Measurements from ENCODE around the gene IL26.
"Not testable (repeated sequence)": the region's sequence is repeated elsewhere in the genome, so short reads cannot be mapped to it uniquely, and the experiment has no call there.

Gene IL26

GRCh38 chr12:68190301-68190700, 35.3 kb downstream of the IL26 start:
- DNase-seq = no peak

DNA sequence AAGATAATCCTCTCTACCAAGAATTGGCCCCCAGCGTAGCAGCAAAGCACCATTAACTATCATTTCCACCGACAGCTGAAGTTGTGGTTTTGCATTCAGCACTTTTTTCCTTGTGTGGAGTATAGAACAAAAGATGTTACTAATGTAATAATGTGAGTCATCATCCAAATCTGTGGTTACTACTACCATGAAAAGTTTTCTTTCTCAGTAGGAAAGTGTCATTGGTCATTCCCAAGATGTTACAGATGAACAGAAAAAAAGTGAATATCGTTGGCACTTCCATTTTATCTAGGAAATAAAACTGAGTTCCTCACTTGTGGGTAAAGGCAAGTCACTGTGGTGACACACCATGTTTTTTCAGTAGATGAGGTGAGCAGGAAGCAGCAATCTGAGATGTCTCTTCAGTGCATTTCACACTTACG, 35.8 kb downstream of the IL26 start:
- peak; percentile 44 to 55 for DNase-seq

DNA sequence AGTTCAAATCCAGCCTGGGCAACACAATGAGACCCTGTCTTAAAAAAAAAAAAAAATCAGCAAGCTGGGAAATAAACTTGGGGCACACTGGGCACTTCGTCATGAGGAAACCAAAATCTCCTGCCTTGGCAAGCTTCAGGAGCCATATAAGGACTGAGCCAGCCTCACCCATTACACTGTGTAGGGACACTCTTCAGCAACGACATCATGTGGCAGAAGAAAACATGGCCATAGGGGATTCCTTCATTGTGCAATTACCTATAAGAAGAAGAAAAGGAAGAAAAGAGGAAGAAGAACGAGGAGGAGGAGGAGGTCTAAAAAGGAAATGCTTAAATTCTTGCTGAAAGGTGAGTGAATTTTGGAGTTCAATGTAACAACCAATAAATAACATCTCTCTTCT, 40.0 kb downstream of the IL26 start:
- DNase-seq = no peak

GRCh38 chr12:68180792-68181744, 44.5 kb downstream of the IL26 start:
- peak; percentile 33 to 39 for DNase-seq

DNA sequence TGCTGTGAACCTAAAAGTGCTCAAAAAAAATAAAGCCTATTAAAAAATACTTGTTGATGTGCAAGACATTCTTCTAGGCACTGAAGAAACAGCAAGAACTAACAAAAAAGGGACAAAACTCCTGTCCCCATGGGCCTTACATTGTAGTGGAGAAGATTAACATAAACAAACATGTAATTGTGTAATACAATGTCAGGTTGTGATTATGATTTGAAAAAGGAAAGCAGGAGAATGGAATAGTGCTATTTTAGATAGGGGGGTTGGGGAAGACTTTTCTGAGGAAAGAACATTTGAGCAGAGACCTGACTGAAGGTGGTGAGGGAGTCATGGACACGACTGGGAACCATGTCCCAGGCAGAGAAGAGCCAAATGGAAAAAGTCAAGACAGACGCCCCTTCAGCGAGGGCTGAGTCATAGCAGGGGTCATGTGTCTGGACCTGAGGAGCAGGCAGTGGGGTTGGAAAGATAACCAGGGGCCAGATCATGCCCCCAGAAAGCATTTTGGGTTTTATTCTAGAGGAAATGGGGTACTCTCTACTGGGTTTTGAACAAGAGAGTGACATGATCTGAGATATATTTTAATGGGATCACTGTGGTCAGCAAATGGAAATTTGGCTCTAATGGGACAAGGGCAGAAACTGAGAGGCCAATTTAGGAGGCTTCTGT, 46.7 kb downstream of the IL26 start:
- no peak for DNase-seq

- DNase-seq = no peak
Measured at GRCh38 chr12:68178184-68178583, 47.4 kb downstream of the IL26 start.

DNA sequence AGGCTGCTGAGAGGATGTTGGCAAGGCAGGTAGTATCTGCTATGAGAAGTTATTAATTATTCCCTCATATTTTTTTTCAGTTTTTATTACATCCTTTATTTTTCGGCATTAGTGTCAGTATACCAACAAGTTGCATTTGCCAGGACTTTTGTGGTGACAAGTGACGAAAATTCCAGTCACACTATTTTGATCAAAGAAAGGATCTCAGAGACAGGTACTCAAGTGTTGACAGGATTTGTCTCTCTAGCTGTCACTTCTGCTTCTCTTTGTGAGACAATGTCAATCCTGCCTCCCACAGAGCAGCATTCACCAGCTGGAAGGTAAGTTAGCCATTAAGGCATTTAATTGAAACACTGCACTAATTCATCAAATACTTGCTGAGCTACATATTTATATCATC, 48.0 kb downstream of the IL26 start:
- DNase-seq = no peak

DNA sequence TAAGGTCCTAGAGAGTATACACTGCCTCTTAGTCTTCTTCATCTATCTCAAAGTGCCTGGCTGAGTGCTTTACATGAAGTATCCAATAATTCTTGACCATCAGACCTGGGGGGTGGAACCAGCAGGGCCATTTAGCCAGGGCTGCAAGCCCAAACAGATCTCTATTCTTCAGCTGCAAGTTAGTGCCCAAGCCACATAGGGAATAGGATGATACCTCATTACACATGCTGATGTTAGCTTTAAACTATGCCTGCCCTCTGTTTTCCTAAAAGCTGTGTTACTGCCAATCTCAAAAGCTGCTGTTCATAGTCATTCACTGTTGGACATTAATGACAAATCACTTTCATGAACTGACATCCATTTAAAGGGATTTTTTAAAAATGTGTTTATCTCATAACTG, 49.4 kb downstream of the IL26 start:
- no peak for DNase-seq

GRCh38 chr12:68175557-68176061, 50.0 kb downstream of the IL26 start:
- DNase-seq = peak; percentile 55 to 60

DNA sequence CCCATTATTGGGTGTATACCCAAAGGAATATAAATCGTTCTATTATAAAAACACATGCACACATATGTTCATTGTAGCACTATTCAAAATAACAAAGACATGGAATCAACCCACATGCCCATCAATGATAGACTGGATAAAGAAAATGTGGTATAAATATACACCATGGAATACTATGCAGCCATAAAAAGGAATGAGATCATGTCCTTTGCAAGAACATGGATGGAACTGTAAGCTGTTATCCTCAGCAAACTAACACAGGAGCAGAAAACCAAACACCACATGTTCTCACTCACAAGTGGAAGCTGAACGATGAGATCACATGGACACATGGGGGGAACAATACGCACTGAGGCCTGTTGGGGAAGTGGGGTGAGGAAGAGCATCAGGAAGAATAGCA, 50.8 kb downstream of the IL26 start:
- not testable (repeated sequence) for DNase-seq

GRCh38 chr12:68173792-68174191, 51.8 kb downstream of the IL26 start:
- no peak for DNase-seq

DNA sequence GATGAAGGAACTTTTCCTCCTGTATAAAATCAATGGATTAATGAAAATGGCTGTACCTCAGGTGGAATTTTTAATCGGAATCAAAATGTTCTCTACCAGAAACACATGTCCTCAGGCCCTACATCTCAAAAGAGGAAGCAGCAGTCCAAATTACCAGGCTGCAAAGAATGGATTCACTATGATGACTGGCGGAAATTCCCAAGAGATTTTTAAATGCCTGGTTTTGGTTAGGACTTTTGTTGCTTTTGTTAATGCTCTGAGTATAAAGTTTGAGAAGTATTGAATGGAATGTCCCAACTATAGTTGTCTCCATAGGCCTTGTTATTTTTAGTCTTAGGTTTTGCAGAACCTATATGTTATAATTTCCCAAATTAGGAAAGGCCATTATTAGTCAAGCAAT, 54.9 kb downstream of the IL26 start:
- DNase-seq = no peak

DNA sequence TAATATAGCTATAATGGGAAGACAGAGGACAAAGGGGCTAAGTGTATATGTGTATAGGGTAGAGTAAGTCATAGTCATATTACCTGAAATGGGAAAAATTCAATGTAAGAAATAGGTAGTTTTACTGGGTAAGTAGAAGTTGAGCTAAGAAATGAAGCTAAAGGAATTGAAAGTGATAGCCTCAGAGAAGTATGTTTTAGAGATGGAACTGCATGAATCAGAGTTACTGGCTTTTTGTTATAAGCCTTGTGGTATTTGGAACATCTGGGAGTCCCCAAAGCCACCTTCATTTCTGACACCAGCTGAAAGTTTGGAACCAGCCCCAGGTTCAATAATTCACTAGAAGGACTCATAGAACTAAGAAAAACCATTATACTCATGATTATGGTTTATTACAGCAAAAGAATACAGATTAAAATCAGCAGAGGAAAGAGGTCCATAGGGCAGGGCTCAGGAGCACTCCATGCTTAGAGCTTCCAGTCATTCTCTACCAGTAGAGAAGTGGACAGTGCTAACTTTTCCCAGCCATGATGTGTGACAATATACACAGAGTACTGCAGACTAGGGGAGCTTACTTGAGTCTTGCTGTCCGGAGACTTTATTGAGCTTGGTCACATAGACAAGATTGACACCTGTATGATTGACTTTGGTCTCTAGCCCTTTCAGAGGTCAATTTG, 56.3 kb downstream of the IL26 start:
- no peak for DNase-seq

- DNase-seq = no peak
Measured at GRCh38 chr12:68166317-68166831, 59.2 kb downstream of the IL26 start.

GRCh38 chr12:68163560-68164081, 62.0 kb downstream of the IL26 start:
- DNase-seq = no peak

GRCh38 chr12:68162374-68162773, 63.2 kb downstream of the IL26 start:
- no peak for DNase-seq

- peak in 1 of 2 donors; percentile 23 for DNase-seq
Measured at GRCh38 chr12:68159681-68160304, 65.8 kb downstream of the IL26 start, which contains the start of gene IFNG. TSS of gene IFNG (minus strand) at chr12:68159740. CDS start at chr12:68159615, 125 bp downstream.

DNA sequence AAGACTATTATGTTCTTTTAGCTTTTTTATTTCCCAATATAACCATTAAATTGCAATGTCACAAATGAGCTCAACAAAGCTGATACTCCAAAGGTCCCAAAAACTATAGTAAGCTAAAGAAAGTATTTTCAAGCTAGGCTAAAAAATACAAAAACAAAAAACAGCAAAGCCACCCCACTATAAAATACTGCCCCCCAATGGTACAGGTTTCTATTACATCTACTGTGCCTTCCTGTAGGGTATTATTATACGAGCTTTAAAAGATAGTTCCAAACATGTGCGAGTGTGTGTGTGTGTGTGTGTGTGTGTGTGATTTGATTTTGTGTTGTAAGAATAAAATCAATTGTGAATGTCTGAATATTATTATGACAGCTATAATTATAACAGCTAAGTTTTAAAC, 67.2 kb downstream of the IL26 start:
- no peak for DNase-seq

DNA sequence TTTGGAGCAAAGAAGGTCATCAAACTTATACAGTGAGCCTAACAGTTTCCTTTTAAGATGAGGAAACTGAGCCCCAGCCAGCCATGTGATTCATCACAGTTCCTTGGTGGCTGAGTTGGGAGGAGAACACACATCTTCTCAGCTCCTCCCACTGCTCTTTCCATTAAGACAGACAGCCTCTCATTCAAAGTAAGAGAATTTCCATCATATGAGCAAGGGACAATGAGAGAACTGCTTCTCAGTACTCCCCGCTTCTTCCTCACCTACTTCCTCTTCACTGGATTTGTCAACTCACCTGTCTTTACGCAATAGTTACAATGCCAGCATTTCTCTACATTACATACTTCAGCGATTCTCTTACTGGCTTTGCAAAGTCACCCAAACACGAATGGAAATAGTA, 68.2 kb downstream of the IL26 start:
- peak in 1 of 2 donors; percentile 27 for DNase-seq

GRCh38 chr12:68156636-68157035, 69.0 kb downstream of the IL26 start:
- DNase-seq = no peak

DNA sequence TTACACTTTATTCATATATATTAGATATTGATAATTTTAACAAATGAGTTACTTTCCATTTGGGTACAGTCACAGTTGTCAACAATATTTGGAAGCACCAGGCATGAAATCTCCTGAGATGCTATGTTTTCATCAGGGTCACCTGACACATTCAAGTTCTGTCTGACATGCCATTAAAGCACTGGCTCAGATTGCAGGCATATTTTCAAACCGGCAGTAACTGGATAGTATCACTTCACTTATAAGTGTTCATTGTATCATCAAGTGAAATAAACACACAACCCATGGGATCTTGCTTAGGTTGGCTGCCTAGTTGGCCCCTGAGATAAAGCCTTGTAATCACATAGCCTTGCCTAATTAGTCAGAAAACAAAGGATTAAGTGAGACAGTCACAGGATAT, 70.8 kb downstream of the IL26 start:
- no peak for DNase-seq

Measured in activated CD4-positive, alpha-beta T cell treated with anti-CD3 and anti-CD28 coated beads for 4 hours (primary cell).